GM21528 (cell line): ENCODE measurements around the gene STARD3.
"Not testable (repeated sequence)": the region's sequence is repeated elsewhere in the genome, so short reads cannot be mapped to it uniquely, and the experiment has no call there.

Experiments
- ATAC-seq: cut with Tn5 transposase; IDR thresholded peaks from one replicate; pipeline ENCODE4 v1.9.1; 2021; ENCODE audit warnings: mild to moderate bottlenecking, moderate library complexity; ENCODE audit not compliant: unreplicated experiment, low FRiP score

STARD3 gene

DNA sequence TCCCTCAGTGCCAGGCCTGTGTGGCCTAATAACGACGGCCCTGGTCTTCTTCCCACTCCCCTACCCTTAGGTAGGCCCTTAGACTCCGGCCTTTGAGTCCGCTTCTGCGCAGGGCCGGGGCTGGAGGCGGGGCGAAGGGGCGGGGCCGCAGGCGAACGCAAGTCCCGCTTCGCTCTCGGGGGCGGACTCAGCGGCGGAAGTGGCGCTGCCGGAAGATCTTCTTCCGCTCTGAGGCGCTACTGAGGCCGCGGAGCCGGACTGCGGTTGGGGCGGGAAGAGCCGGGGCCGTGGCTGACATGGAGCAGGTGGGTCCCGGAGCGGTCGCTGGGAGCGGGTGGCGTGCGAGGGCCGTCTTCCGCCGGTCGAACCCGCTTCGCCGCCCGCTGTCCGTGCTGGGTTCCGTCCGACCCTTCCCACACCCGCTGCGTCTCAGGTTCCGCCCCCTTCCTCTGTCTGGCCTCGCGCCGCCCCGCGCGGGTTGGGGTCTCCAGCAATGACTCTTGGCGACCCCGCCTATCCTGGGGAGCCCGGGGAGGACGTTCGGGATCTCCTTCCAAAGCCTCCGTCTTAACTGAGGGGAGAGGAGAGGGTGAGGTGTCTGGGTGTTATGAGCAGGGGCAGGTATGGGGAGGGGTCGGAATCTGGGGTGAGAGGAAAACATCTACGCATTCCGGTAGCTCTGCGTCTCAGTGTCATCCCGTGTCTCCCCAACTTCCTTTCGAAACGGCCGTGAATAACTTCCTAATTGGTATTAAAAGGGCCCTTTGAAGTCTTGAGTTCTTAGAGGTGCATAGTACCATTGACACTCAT lies at the start of gene STARD3:
STARD3 (plus strand) TSS at position 218 of the 810 bp plus-strand sequence. CDS start 16,388 bp downstream, outside the sequence.
- peak; percentile 74 for ATAC-seq

GRCh38 chr17:39590180-39590579 lies 46.8 kb upstream of the STARD3 start:
- not testable (repeated sequence) for ATAC-seq

GRCh38 chr17:39591958-39592954 lies 44.7 kb upstream of the STARD3 start:
- ATAC-seq, result no peak

DNA sequence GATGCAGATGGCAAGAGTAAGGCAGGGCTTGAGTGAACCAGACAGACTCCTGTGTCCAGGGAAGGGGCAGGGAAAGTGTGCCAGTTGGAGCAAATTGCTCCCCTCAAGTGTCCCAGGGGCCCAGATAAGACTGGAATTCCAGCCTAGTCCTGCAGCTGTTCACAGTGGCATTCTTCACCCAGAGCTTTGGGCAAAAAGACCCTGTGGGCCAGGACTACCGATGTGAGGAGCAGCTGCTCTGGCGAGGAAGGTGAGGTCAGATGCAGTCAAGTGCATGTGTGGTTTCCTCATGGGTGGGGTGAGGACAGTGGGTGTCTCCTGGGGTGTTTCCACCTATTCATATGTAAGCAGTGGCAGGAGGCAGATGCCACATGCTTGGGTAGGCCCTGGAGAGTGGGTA lies 43.6 kb upstream of the STARD3 start:
- ATAC-seq, result no peak

DNA sequence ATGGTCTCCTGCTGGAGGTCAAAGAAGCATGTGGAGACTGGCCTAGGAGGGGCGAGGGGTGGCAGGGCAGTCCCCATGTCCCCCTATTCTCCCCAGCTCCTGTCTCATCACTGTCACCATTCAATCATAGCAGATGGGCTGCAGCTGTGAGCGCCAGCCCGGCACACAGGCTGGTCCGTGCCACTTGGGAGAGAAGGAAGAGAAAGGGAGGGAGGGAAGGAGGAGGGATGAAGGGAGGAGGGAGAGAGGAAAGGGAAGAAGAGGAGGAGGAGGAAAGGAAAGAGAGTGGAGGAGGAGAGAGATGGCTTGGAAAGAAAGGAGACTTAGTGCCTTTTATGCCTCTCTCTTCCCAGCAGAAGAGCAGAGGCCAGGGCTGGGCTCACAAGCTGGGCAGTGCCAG lies 41.6 kb upstream of the STARD3 start:
- ATAC-seq, result no peak

DNA sequence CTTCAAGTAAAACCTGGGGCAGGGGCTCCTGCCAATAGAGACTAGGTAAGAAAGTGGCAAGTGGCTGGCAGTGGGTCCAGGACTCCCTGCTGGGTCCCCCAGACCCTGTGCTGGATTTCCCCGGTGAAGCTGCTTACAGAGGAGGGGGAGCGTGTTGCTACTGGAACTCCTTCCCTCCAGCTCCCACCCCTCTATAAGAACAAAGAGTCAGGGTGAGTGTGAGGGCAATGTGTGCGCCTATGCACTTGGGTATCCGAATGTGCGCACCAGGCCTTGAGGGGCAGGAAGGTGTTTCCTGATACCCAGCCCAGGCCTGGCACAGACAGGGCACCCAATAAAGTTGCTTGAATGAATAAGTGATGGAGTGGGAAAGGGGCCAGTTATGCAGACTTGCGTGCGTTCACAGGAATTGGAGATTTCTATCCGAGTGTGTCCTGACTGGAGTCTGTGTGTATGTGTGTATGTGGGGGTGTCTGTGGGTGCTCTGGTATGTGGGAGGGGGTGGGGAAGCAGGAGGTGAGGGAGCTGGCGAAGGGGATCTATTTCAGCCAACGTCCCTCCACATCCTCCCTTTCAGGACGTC lies 40.9 kb upstream of the STARD3 start:
- ATAC-seq, result no peak

- no peak for ATAC-seq
These were observed 40.2 kb upstream of the STARD3 start for GRCh38 chr17:39596543-39597267.

- no peak for ATAC-seq
These were observed 39.4 kb upstream of the STARD3 start for GRCh38 chr17:39597372-39598046.

- no peak for ATAC-seq
These were observed 38.9 kb upstream of the STARD3 start for GRCh38 chr17:39598047-39598481.

GRCh38 chr17:39598630-39599003 lies 38.3 kb upstream of the STARD3 start:
- ATAC-seq, result no peak

GRCh38 chr17:39599004-39599664 lies 37.8 kb upstream of the STARD3 start:
- no peak for ATAC-seq

- no peak for ATAC-seq
These were observed 37.2 kb upstream of the STARD3 start for GRCh38 chr17:39599665-39600231.

GRCh38 chr17:39600288-39600996 lies 36.5 kb upstream of the STARD3 start:
- no peak for ATAC-seq

DNA sequence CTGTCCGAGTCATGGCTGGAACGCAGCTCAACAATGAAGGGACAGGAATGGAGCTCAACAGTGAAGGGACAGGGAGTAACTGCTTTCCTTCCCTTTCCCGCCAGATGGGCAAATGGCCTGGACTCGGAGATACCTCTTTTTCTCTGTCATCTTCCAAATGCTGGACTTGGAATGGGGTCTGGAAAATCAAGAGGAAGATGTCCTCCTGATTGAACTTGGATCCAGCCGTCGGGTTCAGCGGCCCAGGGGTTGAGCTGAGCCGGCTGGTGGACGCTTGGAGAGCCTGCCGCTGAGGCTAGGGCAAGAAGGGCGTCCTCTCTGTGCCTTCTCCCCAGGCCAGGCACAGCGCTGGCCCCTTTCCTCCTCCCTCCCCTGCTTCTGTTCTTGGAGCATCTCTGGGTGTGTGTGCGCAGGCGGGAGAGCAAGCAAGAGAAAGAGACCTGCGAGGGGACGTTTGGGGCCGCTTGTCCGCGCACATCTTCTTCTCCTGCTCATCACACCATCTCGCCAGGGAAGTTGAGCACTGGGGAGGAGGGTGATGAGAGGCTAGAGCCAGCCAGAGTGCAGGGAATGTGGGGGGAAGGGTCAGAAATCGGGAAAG lies 35.8 kb upstream of the STARD3 start:
- no peak for ATAC-seq

- no peak for ATAC-seq
These were observed 35.0 kb upstream of the STARD3 start for GRCh38 chr17:39601758-39602532.

DNA sequence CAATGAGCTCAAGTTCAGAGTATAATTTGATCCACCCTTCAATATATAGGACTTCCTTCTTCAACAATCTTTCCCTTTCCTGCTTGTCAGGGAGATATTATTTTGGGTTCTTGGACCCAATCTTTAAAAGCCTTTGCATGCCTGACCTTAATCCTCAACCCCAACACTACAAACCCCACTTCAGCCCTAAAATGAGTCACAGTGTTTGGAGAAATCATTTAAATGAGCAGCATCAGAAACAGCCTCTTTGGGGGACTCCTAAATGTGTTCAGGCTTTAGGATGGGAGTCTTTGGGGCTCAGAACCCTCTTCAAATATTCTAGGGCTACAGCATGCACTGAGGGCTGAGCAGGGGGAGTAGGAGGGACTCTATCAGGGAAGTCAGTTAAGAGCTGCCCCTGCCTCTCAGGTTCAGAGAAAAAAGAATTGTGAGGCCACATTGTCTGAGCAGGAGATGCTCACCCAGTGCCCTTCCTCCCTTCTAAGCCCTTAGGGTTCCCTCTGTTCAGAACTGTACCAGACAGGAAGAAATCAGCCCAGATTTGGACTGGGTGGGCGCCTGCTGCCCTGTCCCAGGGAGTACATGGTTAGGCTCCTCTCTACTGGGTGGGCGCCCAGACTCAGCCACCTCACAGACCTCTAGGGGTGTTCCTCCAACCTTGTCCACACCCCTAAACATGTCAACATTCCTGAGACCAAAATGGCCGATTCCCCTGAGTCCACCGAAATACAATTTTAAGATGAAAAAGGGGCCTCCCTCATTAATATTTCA lies 34.2 kb upstream of the STARD3 start:
- no peak for ATAC-seq
